SK-N-SH (cell line): ENCODE measurements around the gene RAB15.

ENCODE experiments used
- EP300 ChIP-seq, 2 experiments: IDR thresholded peaks; 2 replicates each; pipeline versions ENCODE4 v1.4.0 to v1.6.1; 2012; ENCODE audit warnings: borderline replicate concordance in 1 of 2, low read depth in 1 of 2, low read length in 1 of 2
- EZH2phosphoT487 ChIP-seq: fragments of 200-600 bp; sonication (generic); IDR thresholded peaks from 2 replicates; pipeline ENCODE4 v1.6.1; 2017; ENCODE audit warnings: low read depth, mixed run types, mild to moderate bottlenecking, antibody characterized with exemption, moderate library complexity, borderline replicate concordance
- MEF2A ChIP-seq: IDR thresholded peaks from 2 replicates; pipeline ENCODE4 v1.4.0; 2012; ENCODE audit warnings: low read depth, borderline replicate concordance
- POLR2AphosphoS5 ChIP-seq: IDR thresholded peaks from 2 replicates; pipeline ENCODE4 v1.6.1; 2012; ENCODE audit warnings: low read depth, low read length
- RAD21 ChIP-seq: IDR thresholded peaks from 2 replicates; pipeline ENCODE4 v1.6.1; 2012; ENCODE audit warnings: mild to moderate bottlenecking, low read length
- RCOR1 ChIP-seq: fragments of 150-350 bp; IDR thresholded peaks from 2 replicates; pipeline ENCODE4 v1.6.1; 2017; ENCODE audit warnings: antibody characterized with exemption, low read length
- RFX5 ChIP-seq: IDR thresholded peaks from 2 replicates; pipeline ENCODE4 v1.6.1; 2012; ENCODE audit warnings: mild to moderate bottlenecking, improper control_type of control experiment, low read length
- USF1 ChIP-seq: IDR thresholded peaks from 2 replicates; pipeline ENCODE4 v1.4.0; 2012; ENCODE audit warnings: low read depth, borderline replicate concordance
- TF ChIP-seq, protein P1 (sequence below): fragments of 200-600 bp; sonication (generic); IDR thresholded peaks from 2 replicates; pipeline ENCODE4 v1.6.1; 2017; ENCODE audit warnings: antibody characterized with exemption, mild to moderate bottlenecking, moderate library complexity
- TF ChIP-seq, protein P2 (sequence below): IDR thresholded peaks from 2 replicates; pipeline ENCODE4 v1.4.0; 2012; ENCODE audit warnings: low read depth, borderline replicate concordance
- TF ChIP-seq, protein P3 (sequence below): IDR thresholded peaks from 2 replicates; pipeline ENCODE4 v1.6.1; 2012; ENCODE audit warnings: mild to moderate bottlenecking, low read depth, low read length, moderate library complexity

DNA sequence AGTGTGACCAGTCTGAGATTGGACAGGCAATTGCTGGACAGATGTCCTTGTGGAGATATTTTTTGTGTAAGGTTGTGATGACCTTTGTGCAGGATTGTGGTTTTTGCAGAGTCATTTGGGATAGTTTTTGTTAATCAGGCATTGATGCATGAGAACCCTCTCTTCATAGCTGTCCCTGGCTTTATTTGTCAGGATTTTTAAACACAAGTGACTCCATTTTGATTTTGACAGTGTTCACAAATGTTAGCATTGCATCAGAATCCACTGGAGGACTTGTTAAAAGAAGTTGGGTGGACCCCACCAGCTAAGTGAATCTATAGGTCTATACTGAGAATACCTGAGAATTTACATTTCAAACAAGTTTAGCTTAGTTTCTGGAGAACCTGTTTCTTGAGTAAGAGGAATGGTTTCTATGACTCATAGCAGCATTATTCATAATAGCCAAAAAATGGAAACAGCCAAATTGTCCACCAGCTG is 26.4 kb upstream of the RAB15 start:
- TF ChIP-seq RAD21 (no peak), RCOR1 (no peak), POLR2AphosphoS5 (no peak), EZH2phosphoT487 (no peak), EP300 (IDR thresholded peaks at IDR 0.05; ENCODE audit: borderline replicate concordance in 1 of 2, low read depth in 1 of 2, low read length in 1 of 2) (no peak), MEF2A (no peak), RFX5 (no peak), USF1 (no peak)
- TF ChIP-seq, protein P1, sequence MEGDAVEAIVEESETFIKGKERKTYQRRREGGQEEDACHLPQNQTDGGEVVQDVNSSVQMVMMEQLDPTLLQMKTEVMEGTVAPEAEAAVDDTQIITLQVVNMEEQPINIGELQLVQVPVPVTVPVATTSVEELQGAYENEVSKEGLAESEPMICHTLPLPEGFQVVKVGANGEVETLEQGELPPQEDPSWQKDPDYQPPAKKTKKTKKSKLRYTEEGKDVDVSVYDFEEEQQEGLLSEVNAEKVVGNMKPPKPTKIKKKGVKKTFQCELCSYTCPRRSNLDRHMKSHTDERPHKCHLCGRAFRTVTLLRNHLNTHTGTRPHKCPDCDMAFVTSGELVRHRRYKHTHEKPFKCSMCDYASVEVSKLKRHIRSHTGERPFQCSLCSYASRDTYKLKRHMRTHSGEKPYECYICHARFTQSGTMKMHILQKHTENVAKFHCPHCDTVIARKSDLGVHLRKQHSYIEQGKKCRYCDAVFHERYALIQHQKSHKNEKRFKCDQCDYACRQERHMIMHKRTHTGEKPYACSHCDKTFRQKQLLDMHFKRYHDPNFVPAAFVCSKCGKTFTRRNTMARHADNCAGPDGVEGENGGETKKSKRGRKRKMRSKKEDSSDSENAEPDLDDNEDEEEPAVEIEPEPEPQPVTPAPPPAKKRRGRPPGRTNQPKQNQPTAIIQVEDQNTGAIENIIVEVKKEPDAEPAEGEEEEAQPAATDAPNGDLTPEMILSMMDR: no peak
- TF ChIP-seq, protein P2, sequence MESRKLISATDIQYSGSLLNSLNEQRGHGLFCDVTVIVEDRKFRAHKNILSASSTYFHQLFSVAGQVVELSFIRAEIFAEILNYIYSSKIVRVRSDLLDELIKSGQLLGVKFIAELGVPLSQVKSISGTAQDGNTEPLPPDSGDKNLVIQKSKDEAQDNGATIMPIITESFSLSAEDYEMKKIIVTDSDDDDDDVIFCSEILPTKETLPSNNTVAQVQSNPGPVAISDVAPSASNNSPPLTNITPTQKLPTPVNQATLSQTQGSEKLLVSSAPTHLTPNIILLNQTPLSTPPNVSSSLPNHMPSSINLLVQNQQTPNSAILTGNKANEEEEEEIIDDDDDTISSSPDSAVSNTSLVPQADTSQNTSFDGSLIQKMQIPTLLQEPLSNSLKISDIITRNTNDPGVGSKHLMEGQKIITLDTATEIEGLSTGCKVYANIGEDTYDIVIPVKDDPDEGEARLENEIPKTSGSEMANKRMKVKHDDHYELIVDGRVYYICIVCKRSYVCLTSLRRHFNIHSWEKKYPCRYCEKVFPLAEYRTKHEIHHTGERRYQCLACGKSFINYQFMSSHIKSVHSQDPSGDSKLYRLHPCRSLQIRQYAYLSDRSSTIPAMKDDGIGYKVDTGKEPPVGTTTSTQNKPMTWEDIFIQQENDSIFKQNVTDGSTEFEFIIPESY: no peak
- TF ChIP-seq, protein P3, sequence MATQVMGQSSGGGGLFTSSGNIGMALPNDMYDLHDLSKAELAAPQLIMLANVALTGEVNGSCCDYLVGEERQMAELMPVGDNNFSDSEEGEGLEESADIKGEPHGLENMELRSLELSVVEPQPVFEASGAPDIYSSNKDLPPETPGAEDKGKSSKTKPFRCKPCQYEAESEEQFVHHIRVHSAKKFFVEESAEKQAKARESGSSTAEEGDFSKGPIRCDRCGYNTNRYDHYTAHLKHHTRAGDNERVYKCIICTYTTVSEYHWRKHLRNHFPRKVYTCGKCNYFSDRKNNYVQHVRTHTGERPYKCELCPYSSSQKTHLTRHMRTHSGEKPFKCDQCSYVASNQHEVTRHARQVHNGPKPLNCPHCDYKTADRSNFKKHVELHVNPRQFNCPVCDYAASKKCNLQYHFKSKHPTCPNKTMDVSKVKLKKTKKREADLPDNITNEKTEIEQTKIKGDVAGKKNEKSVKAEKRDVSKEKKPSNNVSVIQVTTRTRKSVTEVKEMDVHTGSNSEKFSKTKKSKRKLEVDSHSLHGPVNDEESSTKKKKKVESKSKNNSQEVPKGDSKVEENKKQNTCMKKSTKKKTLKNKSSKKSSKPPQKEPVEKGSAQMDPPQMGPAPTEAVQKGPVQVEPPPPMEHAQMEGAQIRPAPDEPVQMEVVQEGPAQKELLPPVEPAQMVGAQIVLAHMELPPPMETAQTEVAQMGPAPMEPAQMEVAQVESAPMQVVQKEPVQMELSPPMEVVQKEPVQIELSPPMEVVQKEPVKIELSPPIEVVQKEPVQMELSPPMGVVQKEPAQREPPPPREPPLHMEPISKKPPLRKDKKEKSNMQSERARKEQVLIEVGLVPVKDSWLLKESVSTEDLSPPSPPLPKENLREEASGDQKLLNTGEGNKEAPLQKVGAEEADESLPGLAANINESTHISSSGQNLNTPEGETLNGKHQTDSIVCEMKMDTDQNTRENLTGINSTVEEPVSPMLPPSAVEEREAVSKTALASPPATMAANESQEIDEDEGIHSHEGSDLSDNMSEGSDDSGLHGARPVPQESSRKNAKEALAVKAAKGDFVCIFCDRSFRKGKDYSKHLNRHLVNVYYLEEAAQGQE: no peak
